Astrocyte (in vitro differentiated cells and primary cell): ENCODE measurements around the gene C6. TPM values are rescaled to one million over a fixed set of nuclear protein-coding genes. Genes with fewer than 3 reads are reported as not detected.
A peak's percentile ranks its signal among the peaks of the same experiment; 100 is the strongest.
"Not testable (repeated sequence)": the region's sequence is repeated elsewhere in the genome, so short reads cannot be mapped to it uniquely, and the experiment has no call there.

Source experiments
- DNase-seq: peaks from one replicate; pipeline ENCODE4 v3.0.0-alpha.2; 2010; ENCODE audit warnings: low read depth
- FAIRE-seq: peaks from 2 replicates; lab custom pipeline; 2011; peaks lifted over from hg19 to GRCh38; lab: Jason Lieb, UNC
- H2AFZ ChIP-seq: 2 replicates; pipeline ENCODE4 v1.6.0; 2012; ENCODE audit warnings: low read depth, low read length, inconsistent platforms
- H3K27ac ChIP-seq: 2 replicates; pipeline ENCODE4 v1.5.1; 2011; ENCODE audit warnings: low read depth, low read length, inconsistent platforms
- H3K27me3 ChIP-seq: 2 replicates; pipeline ENCODE4 v1.6.0; 2011; ENCODE audit warnings: low read length, inconsistent platforms; ENCODE audit not compliant: insufficient read depth
- H3K36me3 ChIP-seq: 2 replicates; pipeline ENCODE4 v1.5.1; 2011; ENCODE audit warnings: low read length, inconsistent platforms; ENCODE audit not compliant: insufficient read depth
- H3K4me1 ChIP-seq: 2 replicates; pipeline ENCODE4 v1.5.1; 2011; ENCODE audit warnings: low read length, inconsistent platforms; ENCODE audit not compliant: insufficient read depth
- H3K4me2 ChIP-seq: 2 replicates; pipeline ENCODE4 v1.6.0; 2012; ENCODE audit warnings: low read length, inconsistent platforms
- H3K4me3 ChIP-seq: 2 replicates; pipeline ENCODE4 v1.5.1; 2011; ENCODE audit warnings: low read depth, mild to moderate bottlenecking, low read length, inconsistent platforms; ENCODE audit not compliant: insufficient read depth
- H3K79me2 ChIP-seq: 2 replicates; pipeline ENCODE4 v1.6.0; 2012; ENCODE audit warnings: mild to moderate bottlenecking, low read length, inconsistent platforms; ENCODE audit not compliant: insufficient read depth
- H3K9ac ChIP-seq: 2 replicates; pipeline ENCODE4 v1.6.0; 2012; ENCODE audit warnings: mild to moderate bottlenecking, low read length, inconsistent platforms
- H3K9me3 ChIP-seq: 2 replicates; pipeline ENCODE4 v1.5.1; 2012; ENCODE audit warnings: low read depth, mild to moderate bottlenecking, low read length, inconsistent platforms; ENCODE audit not compliant: insufficient read depth
- H4K20me1 ChIP-seq: 2 replicates; pipeline ENCODE4 v1.6.0; 2012; ENCODE audit warnings: low read length, inconsistent platforms; ENCODE audit not compliant: insufficient read depth
- H3K27ac Mint-ChIP-seq: one replicate; pipeline ENCODE4 v1.8.0; 2021; ENCODE audit warnings: mild to moderate bottlenecking, mixed read lengths; ENCODE audit not compliant: unreplicated experiment
- H3K27me3 Mint-ChIP-seq: one replicate; pipeline ENCODE4 v1.8.0; 2021; ENCODE audit warnings: low read depth, mixed read lengths; ENCODE audit not compliant: unreplicated experiment
- H3K36me3 Mint-ChIP-seq: one replicate; pipeline ENCODE4 v1.8.0; 2021; ENCODE audit warnings: low read depth, mixed read lengths; ENCODE audit not compliant: unreplicated experiment
- H3K4me1 Mint-ChIP-seq: one replicate; pipeline ENCODE4 v1.8.0; 2021; ENCODE audit warnings: low read depth, mixed read lengths; ENCODE audit not compliant: unreplicated experiment
- H3K4me3 Mint-ChIP-seq: one replicate; pipeline ENCODE4 v1.8.0; 2021; ENCODE audit warnings: mild to moderate bottlenecking, moderate library complexity, mixed read lengths; ENCODE audit not compliant: unreplicated experiment
- H3K9me3 Mint-ChIP-seq: one replicate; pipeline ENCODE4 v1.8.0; 2021; ENCODE audit warnings: mild to moderate bottlenecking, mixed read lengths; ENCODE audit not compliant: unreplicated experiment
- EZH2 ChIP-seq: IDR thresholded peaks from 2 replicates; pipeline ENCODE4 v1.6.1; 2012; ENCODE audit warnings: mild to moderate bottlenecking, low read length, inconsistent platforms; ENCODE audit not compliant: insufficient read depth
- total RNA-seq: library from RNA; stranded (reverse); gene quantifications from 2 replicates; pipeline ENCODE4 v1.2.1, GENCODE V29; 2021
- TF ChIP-seq, protein P1 (sequence below): IDR thresholded peaks from 2 replicates; pipeline ENCODE4 v1.5.1; 2011; ENCODE audit warnings: low read depth, mild to moderate bottlenecking, inconsistent platforms, low read length, moderate library complexity; ENCODE audit not compliant: insufficient read depth

The C6 gene
- total RNA-seq, 1 donor from 2014 or later, result not detected

DNA sequence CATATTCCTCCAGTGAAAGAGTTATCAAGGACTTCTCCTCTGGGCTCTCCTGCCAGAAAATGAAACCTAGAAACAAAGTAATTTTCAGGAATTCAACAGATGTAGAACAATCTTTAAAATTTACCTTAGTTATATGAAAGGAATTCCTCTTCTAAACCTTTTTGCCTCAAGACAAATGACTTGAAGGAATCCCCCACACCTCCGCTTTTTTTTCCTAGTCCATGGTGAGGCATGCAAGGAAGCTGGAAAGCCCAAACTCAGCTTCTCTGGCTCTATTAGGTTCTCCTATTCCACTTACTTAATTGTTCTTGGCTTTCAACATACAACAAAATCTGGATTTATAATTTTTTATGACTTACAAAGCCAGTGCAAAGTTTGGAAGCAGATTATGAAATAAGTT lies 27.2 kb downstream of the C6 start:
- H3K4me3 Mint-ChIP-seq, result no peak overlapping the region
- no peaks in the 10 kb centered on the region for H3K27me3 ChIP-seq
- no peaks in the 10 kb centered on the region for H3K27me3 Mint-ChIP-seq
- no peak overlapping the region for H3K9ac ChIP-seq
- H3K27ac Mint-ChIP-seq, result no peak overlapping the region
- H3K4me3 ChIP-seq, result no peak overlapping the region
- H3K36me3 ChIP-seq, result no peaks in the 10 kb centered on the region
- H3K9me3 ChIP-seq, result no peaks in the 10 kb centered on the region
- H3K4me1 Mint-ChIP-seq, result peaks cover 10% of the 10 kb centered on the region
- H3K4me1 ChIP-seq, result no peaks in the 10 kb centered on the region
- H3K36me3 Mint-ChIP-seq, result no peaks in the 10 kb centered on the region
- TF ChIP-seq, protein P1, sequence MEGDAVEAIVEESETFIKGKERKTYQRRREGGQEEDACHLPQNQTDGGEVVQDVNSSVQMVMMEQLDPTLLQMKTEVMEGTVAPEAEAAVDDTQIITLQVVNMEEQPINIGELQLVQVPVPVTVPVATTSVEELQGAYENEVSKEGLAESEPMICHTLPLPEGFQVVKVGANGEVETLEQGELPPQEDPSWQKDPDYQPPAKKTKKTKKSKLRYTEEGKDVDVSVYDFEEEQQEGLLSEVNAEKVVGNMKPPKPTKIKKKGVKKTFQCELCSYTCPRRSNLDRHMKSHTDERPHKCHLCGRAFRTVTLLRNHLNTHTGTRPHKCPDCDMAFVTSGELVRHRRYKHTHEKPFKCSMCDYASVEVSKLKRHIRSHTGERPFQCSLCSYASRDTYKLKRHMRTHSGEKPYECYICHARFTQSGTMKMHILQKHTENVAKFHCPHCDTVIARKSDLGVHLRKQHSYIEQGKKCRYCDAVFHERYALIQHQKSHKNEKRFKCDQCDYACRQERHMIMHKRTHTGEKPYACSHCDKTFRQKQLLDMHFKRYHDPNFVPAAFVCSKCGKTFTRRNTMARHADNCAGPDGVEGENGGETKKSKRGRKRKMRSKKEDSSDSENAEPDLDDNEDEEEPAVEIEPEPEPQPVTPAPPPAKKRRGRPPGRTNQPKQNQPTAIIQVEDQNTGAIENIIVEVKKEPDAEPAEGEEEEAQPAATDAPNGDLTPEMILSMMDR, result no peak
- no peak for TF ChIP-seq EZH2
- no peaks in the 10 kb centered on the region for H3K79me2 ChIP-seq
- DNase-seq (no peak), FAIRE-seq (no peak)
- no peak overlapping the region for H2AFZ ChIP-seq
- H3K27ac ChIP-seq, result no peak overlapping the region
- H3K9me3 Mint-ChIP-seq, result no peaks in the 10 kb centered on the region
- no peak overlapping the region for H3K4me2 ChIP-seq
- no peaks in the 10 kb centered on the region for H4K20me1 ChIP-seq

DNA sequence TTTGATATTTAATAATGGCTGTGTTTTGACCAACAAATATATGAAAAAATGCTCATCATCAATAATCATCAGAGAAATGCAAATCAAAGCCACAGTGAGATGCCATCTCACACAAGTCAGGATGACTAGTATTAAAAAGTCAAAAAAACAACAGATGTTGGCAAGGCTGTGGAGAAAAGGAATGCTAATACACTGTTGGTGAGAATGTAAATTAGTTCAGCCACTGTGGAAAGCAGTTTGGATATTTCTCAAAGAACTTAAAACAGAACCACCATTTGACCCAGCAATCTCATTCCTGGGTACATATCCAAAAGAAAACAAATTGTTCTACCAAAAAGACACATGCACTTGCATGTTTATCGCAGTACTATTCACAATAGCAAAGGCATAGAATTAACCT lies 30.0 kb downstream of the C6 start:
- H3K4me3 Mint-ChIP-seq, FAIRE-seq, H4K20me1 ChIP-seq, H3K9ac ChIP-seq, H3K4me2 ChIP-seq, H3K27ac ChIP-seq, H3K27me3 ChIP-seq, H3K27ac Mint-ChIP-seq, H3K4me3 ChIP-seq, H3K36me3 Mint-ChIP-seq, H3K9me3 ChIP-seq, H3K79me2 ChIP-seq, H3K9me3 Mint-ChIP-seq, H3K36me3 ChIP-seq, H3K4me1 ChIP-seq, H3K27me3 Mint-ChIP-seq, H2AFZ ChIP-seq: not testable (repeated sequence)
- DNase-seq, result peak; percentile 16
- H3K4me1 Mint-ChIP-seq, result peaks cover 10% of the 10 kb centered on the region

DNA sequence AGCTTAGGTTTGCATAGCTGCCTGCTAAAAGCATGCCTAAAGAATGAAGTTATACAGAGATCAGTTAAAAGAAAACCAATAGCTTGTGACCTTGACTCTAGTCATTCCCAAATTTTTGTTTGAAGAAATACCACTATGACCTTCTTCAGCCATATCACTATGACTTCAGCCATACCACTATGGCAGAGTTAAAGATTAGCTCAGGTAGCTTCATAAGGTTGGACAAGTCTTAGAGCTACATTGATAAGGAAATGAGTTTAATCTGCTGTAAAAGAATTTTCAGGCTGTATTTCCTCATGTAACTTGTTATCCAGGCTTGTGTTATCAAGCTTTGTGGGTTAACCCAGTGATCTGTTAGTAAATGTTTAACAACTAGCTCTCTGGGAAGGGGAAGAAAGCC lies 30.7 kb downstream of the C6 start:
- TF ChIP-seq, protein P1, result no peak
- no peak for TF ChIP-seq EZH2
- peak overlapping the region; percentile 26 for H3K27ac ChIP-seq
- Mint-ChIP-seq H3K27ac (no peak overlapping the region), H3K4me3 (no peak overlapping the region), H3K27me3 (no peaks in the 10 kb centered on the region), H3K36me3 (no peaks in the 10 kb centered on the region), H3K9me3 (no peaks in the 10 kb centered on the region), H3K4me1 (peaks cover 10% of the 10 kb centered on the region)
- no peaks in the 10 kb centered on the region for H3K4me1 ChIP-seq
- peak; percentile 29 for DNase-seq
- H3K36me3 ChIP-seq, result no peaks in the 10 kb centered on the region
- no peak overlapping the region for H3K4me3 ChIP-seq
- H3K27me3 ChIP-seq, result no peaks in the 10 kb centered on the region
- no peak for FAIRE-seq
- H2AFZ ChIP-seq, result no peak overlapping the region
- H3K9me3 ChIP-seq, result no peaks in the 10 kb centered on the region
- no peaks in the 10 kb centered on the region for H4K20me1 ChIP-seq
- H3K9ac ChIP-seq, result no peak overlapping the region
- no peaks in the 10 kb centered on the region for H3K79me2 ChIP-seq
- no peak overlapping the region for H3K4me2 ChIP-seq
